ENCODE results near the gene AHDC1.
A peak's percentile ranks its signal among the peaks of the same experiment; 100 is the strongest.
"Not testable (repeated sequence)": the region's sequence is repeated elsewhere in the genome, so short reads cannot be mapped to it uniquely, and the experiment has no call there.

AHDC1 gene

GRCh38 chr1:27505420-27505680 lies 98.6 kb downstream of the AHDC1 start:
- DNase-seq = no peak

DNA sequence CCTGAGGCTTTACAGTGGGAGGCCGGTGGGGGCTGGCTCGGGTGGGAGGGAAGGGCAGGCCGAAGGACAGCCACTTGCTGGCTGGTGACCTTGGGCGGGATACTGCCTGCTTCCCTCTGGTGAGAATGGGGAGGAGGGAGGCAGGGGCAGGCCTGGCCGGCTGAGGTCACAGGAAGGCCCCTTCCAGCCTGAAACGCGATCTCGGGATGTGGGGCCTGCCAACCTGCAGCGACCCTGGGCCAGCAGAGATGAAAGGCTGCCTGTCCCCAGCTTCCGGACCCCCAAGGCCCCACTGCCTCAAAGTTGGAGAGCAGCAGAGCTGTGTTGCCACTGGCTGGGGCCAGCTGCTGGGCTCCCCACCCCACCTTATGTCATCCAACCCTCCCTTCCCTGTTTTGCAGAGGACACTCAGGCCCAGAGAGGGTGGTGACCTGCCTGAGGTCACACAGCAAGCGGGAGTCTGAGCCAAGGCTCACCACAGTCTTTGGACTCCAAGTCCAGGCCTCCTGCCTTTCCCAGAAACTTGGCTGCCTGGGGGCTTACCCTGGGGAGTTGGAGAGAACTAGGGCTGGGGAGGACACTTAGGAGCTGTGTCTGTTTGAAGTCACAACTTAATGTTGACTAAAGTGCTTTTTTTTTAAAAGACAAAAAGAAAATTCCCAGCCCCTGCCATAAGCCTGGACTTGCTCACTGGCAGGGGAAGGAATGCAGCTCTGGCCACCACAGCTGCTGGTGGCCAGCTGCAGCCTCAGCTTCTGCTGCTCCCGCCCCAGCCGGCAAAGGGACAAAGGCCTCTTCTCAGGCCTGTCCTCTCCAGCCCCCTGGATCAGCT lies 99.1 kb downstream of the AHDC1 start:
- no peak for DNase-seq

DNA sequence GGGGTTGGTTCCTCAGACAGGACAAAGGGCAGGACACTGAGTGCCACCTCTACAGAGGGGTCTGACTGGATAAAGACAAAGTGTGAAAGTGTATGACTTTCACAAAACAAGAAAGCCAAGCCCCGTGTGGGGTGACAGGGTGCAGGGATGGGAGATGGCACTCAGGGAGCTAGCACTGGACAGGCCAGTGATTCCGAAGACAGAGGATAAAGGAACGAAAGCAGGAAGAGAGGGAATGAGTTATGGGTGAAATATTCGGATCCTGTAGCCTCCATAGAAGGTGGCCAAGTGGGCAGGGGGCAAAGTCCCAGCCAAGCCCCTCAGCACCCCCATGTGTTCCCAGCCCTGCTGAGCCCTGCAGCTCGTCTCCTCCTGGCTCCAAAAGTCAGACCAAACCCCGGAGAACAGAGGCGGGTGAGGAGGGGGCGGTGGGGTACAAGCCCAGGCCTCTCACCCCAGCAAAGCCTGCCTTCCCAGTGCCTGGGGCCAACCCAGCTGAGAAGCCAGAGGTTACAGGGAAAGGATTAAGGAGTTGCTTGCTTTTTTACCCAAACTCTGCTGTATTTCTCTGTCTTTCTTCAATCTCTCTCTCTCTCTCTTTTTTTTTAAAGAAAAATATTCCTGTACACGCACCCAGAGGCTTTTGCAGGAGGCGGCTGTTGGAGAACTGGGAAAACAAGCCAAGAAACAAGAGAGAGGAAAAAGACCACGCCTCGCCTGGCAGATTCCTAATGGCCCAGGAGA lies 99.9 kb downstream of the AHDC1 start:
- no peak for DNase-seq

- DNase-seq = no peak
Observed at GRCh38 chr1:27503033-27503432, 100.9 kb downstream of the AHDC1 start.

GRCh38 chr1:27501159-27501558 lies 102.8 kb downstream of the AHDC1 start:
- not testable (repeated sequence) for DNase-seq

DNA sequence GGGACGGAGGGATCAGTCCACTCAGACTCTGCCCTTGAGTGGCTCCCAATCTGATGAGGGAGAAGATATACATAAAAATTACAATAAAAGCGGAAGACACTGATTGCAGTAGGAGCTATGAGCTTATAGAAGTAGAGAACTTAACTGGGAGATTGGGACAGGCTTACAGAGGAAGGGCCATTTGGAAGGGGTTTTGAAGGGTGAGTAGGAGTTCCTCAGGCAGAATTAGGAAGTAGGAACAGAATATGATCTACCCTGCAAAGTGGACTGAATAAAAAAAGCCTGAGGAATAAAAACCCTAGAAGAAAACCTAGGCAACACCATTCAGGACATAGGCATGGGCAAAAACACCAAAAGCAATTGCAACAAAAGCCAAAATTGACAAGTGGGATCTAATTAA lies 104.8 kb downstream of the AHDC1 start:
- DNase-seq = no peak

GRCh38 chr1:27496604-27497155 lies 107.3 kb downstream of the AHDC1 start:
- DNase-seq = no peak

DNA sequence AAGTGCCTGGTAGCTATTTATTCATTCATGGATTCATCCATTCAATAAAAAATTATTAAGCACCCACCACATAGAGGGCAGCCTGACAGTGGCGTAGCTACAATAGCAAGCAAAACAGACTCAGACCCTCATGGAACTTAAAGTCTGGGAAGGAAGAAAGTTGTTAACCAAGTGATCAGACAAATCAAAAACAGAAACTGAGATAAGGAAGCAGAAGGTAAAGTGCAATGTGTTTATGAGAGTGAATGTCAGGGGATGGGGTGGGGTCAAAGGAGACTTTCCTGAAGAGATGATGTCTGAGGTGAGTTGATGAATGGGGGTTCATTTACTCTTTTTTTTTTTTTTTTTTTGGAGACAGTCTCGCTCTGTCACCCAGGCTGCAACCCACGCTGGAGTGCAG lies 111.1 kb downstream of the AHDC1 start:
- DNase-seq = no peak

- no peak for DNase-seq
Observed at GRCh38 chr1:27491748-27492700, 111.9 kb downstream of the AHDC1 start.

DNA sequence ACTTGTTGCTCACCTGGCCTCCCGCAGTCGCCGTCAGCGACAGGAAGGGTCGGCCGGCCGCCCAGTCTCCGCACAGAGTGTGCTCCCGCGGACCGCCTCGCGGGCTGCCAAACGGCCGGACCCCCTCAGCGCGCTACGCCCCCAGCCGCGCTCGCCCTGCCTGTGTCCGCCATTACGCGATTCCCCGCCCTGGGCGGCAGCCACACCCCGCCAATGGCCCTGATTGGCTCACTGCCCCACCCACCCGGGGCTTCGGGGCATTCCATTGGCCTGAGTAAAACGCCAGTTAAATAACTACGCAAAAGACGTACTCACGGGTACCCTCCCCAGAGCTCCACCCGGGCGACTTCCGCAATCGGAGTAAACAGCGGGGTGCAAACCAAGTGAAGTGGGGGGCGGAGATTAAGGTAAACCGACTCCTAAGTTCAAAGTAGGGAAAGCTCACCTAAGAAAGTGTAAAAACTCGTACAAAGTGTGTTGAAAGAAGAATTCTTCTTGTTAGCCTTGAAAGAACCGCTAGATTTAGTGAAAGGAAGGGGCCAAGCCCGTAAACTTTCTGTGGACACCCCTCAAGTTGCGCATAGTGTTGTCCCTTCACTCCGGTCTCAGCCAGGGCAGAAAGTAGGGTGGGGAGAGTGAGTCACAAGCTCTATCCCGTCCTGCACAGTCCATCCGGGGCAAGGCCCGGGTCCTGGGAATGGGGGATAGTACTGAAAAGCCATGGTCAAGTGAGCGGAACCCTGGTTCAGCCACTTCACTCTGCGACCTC lies 113.8 kb downstream of the AHDC1 start, which contains the start of gene WASF2:
Gene WASF2, minus strand, starts transcription at position 195 of the 769 bp plus-strand sequence. CDS start 61,277 bp downstream, outside the sequence.
- peak; percentile 92 for DNase-seq

GRCh38 chr1:27489501-27489972 lies 114.4 kb downstream of the AHDC1 start:
- DNase-seq = no peak

DNA sequence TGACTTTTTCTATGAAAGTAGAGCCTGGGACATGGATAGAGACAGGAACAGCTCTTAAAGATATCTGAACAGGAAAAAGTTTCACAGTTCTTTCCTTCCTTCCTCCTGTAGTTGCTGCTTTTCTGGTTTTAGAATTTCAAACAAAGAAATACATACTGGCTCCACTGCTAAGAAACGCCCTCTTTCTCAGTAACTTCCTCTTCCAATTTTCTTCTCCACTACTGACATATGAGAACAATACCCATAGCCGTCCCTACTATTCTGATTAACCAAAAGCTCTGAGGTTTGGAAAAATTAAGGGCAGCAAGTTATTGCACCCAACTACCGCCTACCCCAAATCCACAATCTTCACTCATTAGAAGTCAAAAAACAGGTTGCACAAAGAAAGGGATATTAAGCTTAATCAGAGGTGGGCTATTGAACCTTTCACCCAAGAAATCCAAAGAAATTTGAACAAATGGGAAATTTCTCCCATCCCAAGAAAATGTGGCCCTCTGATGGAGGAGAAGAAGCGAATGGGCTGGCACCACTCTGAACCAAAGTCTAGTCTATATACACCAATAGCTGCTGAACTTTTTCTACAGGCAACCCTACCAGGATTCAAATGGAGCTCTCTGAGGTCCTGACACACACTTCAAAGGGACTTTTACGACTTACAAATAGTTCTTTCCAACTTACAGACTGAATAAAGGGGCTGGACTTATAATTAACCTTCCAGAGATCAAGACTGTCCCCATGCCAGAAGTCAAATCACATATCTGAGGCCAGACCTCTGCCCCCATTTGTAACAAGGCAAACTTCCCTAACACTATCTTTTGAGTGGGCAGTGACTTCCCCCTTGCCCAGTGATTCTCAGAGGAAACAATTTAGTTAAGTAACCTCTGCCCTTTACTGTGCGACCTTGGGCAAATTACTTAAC lies 115.7 kb downstream of the AHDC1 start:
- no peak for DNase-seq

GRCh38 chr1:27485363-27485762 lies 118.6 kb downstream of the AHDC1 start:
- DNase-seq = no peak
